ENCODE data around the gene MSI2.

Gene MSI2

DNA sequence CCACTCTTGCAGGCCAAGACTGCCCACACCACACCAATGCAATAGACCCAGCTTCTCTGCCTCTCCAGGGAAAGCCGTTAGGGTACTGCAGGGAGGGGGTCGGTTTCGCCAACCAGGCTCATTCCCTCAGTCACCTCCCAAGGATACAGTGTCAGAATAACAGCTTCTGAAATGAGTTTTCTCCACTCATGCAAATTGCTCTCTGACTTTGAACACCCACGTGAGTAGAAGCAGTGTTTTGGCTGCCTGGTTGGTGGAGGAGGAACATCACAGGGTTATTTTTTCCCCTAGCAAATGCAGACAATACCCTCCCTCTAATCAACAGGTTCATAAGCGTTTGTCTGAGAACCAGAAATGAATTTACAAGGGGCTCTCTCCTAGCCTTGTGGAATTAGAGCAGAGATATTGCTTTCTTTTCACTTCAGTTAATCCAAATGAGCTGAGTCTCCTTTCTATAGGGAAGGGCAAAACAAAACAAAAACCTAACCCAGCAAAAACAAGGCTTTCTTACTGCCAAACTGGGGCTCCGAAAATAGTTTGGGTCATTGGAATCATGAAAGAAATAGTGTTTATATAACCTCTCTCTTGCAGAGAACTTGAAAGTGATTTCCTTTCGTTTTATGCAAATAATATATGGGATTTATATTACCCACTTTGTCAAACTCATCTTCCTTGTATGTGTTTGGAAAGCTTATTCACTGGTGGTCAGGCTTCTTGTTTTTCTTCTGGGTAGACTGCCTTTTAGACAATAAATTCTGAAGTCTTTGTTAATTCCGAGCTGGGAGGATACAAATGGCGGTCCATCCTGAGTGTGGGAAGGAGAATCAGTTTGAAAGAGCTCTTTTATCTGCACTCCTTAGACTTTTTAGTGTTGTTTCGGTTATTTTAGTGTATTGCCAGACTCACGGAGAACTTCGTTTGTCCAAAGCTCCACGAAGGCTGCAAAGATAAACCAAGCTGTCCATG, 229.9 kb downstream of the MSI2 start:
- H3K9ac ChIP-seq (ENCODE audit: low read length), result peak overlapping the region; percentile 59
- peak overlapping the region; percentile 95 for H3K27ac ChIP-seq (ENCODE audit: low read depth, low read length, poor library complexity, severe bottlenecking)
- no peaks in the 10 kb centered on the region for H3F3A ChIP-seq (ENCODE audit: insufficient read depth, low read length)
- no peaks in the 10 kb centered on the region for H3K27me3 ChIP-seq (ENCODE audit: insufficient read depth, low read length)
- no peaks in the 10 kb centered on the region for H3K9me2 ChIP-seq (ENCODE audit: low read depth, low read length)
- H3K4me2 ChIP-seq (ENCODE audit: low read length), result peak overlapping the region; percentile 49
- H3K36me3 ChIP-seq (ENCODE audit: insufficient read depth, low read length), result peaks cover 16% of the 10 kb centered on the region; the same call in 1 of the 2 replicates
- H3K9me3 ChIP-seq (ENCODE audit: low read length), result no peaks in the 10 kb centered on the region
- peaks cover 17% of the 10 kb centered on the region; the same call in 1 of the 2 replicates for H3K79me2 ChIP-seq (ENCODE audit: insufficient read depth, low read length)
- no peaks in the 10 kb centered on the region for H4K20me1 ChIP-seq (ENCODE audit: insufficient read depth, low read length)
- TF ChIP-seq EZH2 (IDR thresholded peaks at IDR 0.05; ENCODE audit: borderline replicate concordance, low read length), result no peak
- TF ChIP-seq, protein P1, sequence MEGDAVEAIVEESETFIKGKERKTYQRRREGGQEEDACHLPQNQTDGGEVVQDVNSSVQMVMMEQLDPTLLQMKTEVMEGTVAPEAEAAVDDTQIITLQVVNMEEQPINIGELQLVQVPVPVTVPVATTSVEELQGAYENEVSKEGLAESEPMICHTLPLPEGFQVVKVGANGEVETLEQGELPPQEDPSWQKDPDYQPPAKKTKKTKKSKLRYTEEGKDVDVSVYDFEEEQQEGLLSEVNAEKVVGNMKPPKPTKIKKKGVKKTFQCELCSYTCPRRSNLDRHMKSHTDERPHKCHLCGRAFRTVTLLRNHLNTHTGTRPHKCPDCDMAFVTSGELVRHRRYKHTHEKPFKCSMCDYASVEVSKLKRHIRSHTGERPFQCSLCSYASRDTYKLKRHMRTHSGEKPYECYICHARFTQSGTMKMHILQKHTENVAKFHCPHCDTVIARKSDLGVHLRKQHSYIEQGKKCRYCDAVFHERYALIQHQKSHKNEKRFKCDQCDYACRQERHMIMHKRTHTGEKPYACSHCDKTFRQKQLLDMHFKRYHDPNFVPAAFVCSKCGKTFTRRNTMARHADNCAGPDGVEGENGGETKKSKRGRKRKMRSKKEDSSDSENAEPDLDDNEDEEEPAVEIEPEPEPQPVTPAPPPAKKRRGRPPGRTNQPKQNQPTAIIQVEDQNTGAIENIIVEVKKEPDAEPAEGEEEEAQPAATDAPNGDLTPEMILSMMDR (IDR thresholded peaks at IDR 0.05; ENCODE audit: low read length), result no peak
- H2AFZ ChIP-seq (ENCODE audit: low read length), result no peak overlapping the region
- peak overlapping the region; percentile 18 for H3K4me3 ChIP-seq (ENCODE audit: low read depth, low read length, poor library complexity, severe bottlenecking)
- H3K4me1 ChIP-seq (ENCODE audit: insufficient read depth, low read length, severe bottlenecking), result peaks cover 98% of the 10 kb centered on the region

DNA sequence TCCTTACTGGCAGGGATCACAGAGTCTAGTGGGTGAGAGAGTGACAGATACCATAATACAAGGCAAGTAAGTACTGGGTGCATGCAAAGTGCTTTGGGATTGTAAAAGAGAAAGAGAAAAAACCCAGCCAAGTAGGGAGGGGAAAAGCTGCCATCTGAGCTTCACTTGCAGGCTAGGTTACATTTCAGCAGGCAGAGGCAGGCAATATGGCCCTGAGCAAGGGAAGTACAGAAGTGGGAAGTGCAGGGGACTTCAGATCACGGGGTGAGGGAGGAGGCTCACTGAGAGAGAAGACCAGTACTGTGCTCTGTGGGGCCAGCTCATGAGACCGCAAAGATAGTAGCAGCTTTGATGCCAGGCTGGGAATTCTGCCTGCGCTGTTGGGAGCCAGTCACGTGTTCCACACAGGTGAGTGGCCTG, 230.6 kb downstream of the MSI2 start:
- Histone ChIP-seq H3K4me2 (ENCODE audit: low read length) (peak overlapping the region; percentile 49), H2AFZ (ENCODE audit: low read length) (no peak overlapping the region), H3F3A (ENCODE audit: insufficient read depth, low read length) (no peaks in the 10 kb centered on the region), H3K27me3 (ENCODE audit: insufficient read depth, low read length) (no peaks in the 10 kb centered on the region), H3K4me3 (ENCODE audit: low read depth, low read length, poor library complexity, severe bottlenecking) (peak overlapping the region; percentile 18), H4K20me1 (ENCODE audit: insufficient read depth, low read length) (no peaks in the 10 kb centered on the region), H3K9ac (ENCODE audit: low read length) (peak overlapping the region; percentile 59), H3K9me2 (ENCODE audit: low read depth, low read length) (no peaks in the 10 kb centered on the region), H3K36me3 (ENCODE audit: insufficient read depth, low read length) (peaks cover 19% of the 10 kb centered on the region; the same call in 1 of the 2 replicates), H3K79me2 (ENCODE audit: insufficient read depth, low read length) (peaks cover 24% of the 10 kb centered on the region; the same call in 1 of the 2 replicates), H3K27ac (ENCODE audit: low read depth, low read length, poor library complexity, severe bottlenecking) (peak overlapping the region; percentile 95), H3K9me3 (ENCODE audit: low read length) (no peaks in the 10 kb centered on the region), H3K4me1 (ENCODE audit: insufficient read depth, low read length, severe bottlenecking) (peaks cover 100% of the 10 kb centered on the region)
- TF ChIP-seq, protein P1 (IDR thresholded peaks at IDR 0.05; ENCODE audit: low read length), result no peak
- TF ChIP-seq EZH2 (IDR thresholded peaks at IDR 0.05; ENCODE audit: borderline replicate concordance, low read length), result no peak

DNA sequence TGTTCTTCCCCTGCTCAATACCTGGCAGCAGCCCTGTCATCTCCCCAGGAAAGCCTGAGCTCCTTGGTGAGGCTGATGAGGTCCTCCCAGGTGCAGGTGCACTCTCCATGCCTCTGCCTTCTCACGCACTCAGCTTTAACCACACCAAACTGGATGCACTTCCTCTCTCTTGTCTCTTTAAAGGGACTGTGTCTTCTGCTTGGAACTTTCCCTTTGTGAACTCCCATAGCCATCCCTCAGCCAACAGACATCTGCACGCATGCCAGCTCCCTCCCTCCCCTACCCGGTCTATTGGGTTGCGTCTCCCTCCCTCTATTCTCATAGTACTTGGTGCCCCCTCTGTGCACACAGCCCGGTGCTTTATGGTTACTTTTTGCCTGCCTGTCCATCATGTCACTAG, 231.2 kb downstream of the MSI2 start:
- Histone ChIP-seq H3F3A (ENCODE audit: insufficient read depth, low read length) (no peaks in the 10 kb centered on the region), H3K27ac (ENCODE audit: low read depth, low read length, poor library complexity, severe bottlenecking) (peak overlapping the region; percentile 95), H3K4me3 (ENCODE audit: low read depth, low read length, poor library complexity, severe bottlenecking) (peak overlapping the region; percentile 18), H3K79me2 (ENCODE audit: insufficient read depth, low read length) (peaks cover 26% of the 10 kb centered on the region; the same call in 1 of the 2 replicates), H3K4me2 (ENCODE audit: low read length) (peak overlapping the region; percentile 49; the same call in 1 of the 2 replicates), H4K20me1 (ENCODE audit: insufficient read depth, low read length) (no peaks in the 10 kb centered on the region), H2AFZ (ENCODE audit: low read length) (no peak overlapping the region), H3K9me3 (ENCODE audit: low read length) (no peaks in the 10 kb centered on the region), H3K9me2 (ENCODE audit: low read depth, low read length) (no peaks in the 10 kb centered on the region), H3K27me3 (ENCODE audit: insufficient read depth, low read length) (no peaks in the 10 kb centered on the region), H3K9ac (ENCODE audit: low read length) (peak overlapping the region; percentile 59; the same call in 1 of the 2 replicates), H3K36me3 (ENCODE audit: insufficient read depth, low read length) (peaks cover 14% of the 10 kb centered on the region; the same call in 1 of the 2 replicates), H3K4me1 (ENCODE audit: insufficient read depth, low read length, severe bottlenecking) (peaks cover 100% of the 10 kb centered on the region)
- TF ChIP-seq, protein P1 (IDR thresholded peaks at IDR 0.05; ENCODE audit: low read length), result no peak
